Body of pancreas (tissue), 4 donors: ENCODE measurements around the gene UTRN. TPM values are rescaled to one million over a fixed set of nuclear protein-coding genes. Genes with fewer than 3 reads are reported as not detected.

Experiments
- ATAC-seq: fragments of 150-250 bp; one replicate; pipeline ENCODE4 v1.9.1; 2016
- DNase-seq, 4 donors: peaks; one replicate each; pipeline ENCODE4 v3.0.0-alpha.2; 2019
- H3K27ac ChIP-seq, 4 donors: fragments of 200-600 bp; sonication (generic); 1 replicate in 3 of 4; 2 replicates in 1 of 4; pipeline versions ENCODE4 v1.5.1 to v1.6.1; 2016 to 2019; ENCODE audit warnings: mild to moderate bottlenecking in 1 of 4, mixed read lengths in 1 of 4, moderate library complexity in 1 of 4
- H3K27me3 ChIP-seq, 2 donors: fragments of 200-600 bp; sonication (generic); one replicate each; pipeline ENCODE4 v1.6.0; 2016; ENCODE audit warnings: mild to moderate bottlenecking in 1 of 2
- H3K36me3 ChIP-seq, 2 donors: fragments of 200-600 bp; sonication (generic); replicated peaks in 1 of 2; 2 replicates each; pipeline ENCODE4 v1.5.1; 2016; ENCODE audit warnings: low read depth in 2 of 2; ENCODE audit not compliant: insufficient read depth in 1 of 2
- H3K4me1 ChIP-seq: fragments of 200-600 bp; sonication (generic); one replicate; pipeline ENCODE4 v1.6.0; 2016
- H3K4me3 ChIP-seq, 2 donors: fragments of 200-600 bp; sonication (generic); 1 replicate in 1 of 2; 2 replicates in 1 of 2; pipeline ENCODE4 v1.5.1; 2016 to 2019
- H3K9me3 ChIP-seq, 3 donors: fragments of 200-600 bp; sonication (generic); 1 replicate in 2 of 3; 2 replicates in 1 of 3; pipeline ENCODE4 v1.5.1; 2016
- POLR2A ChIP-seq, 3 donors: fragments of 450-650 bp; IDR thresholded peaks; one replicate each; pipeline ENCODE4 v1.6.1; 2016; ENCODE audit warnings: antibody characterized with exemption in 3 of 3, mild to moderate bottlenecking in 2 of 3
- WGBS, 2 donors: methylation state at CpG; one replicate each; pipeline ENCODE4 v1.1.5; 2017; 5-methylcytosine and 5-hydroxymethylcytosine counted together
- intact Hi-C: fragments of 100-400 bp; cut with DNase I; formaldehyde crosslinking; loops from one replicate; pipeline ENCODE4 v1.15.1; 2023
- total RNA-seq, 2 donors: library from RNA; depleted of rRNA; stranded (reverse); fragments of >200 nt; gene quantifications; one replicate each; pipeline ENCODE4 v1.1.0, GENCODE V29; 2016
- TF ChIP-seq, protein P1 (sequence below), 7 experiments: fragments of 450-650 bp in 4 of 7; fragments of 200-600 bp in 3 of 7; sonication (generic) in 3 of 7; IDR thresholded peaks; one replicate each; pipeline ENCODE4 v1.5.1; 2016 to 2019; ENCODE audit warnings: antibody characterized with exemption in 7 of 7

The UTRN gene
- total RNA-seq, 2 donors from 2014 or later, result 112 to 133 TPM

DNA sequence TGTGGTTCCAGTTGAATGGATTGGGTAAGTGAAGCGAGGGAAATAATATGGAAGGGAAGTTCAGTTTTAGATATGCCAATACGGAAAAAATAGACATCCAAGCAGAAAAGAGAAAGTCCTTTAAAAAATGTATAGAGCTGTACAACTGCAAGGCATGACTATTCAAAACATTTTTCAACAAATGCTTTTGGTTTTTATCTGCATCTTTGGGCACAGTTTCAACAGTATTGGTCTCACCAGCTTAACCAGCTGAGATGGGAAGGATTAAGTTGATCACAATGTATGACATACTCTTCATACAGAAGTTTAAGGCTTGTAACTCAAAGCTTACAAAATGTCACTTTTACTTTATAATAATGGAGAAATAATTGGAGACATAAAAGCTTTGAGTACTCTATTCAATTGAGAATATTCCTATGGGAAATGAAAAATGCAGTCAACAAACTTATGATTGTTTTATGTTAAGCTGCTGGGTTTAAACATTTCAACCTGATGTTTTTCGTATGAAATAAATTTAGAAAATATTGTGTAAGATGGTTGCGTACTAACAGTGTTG is 16.3 kb upstream of the UTRN start:
- Histone ChIP-seq H3K9me3 (no peaks in the 10 kb centered on the region), H3K27me3 (no peaks in the 10 kb centered on the region), H3K4me1 (peaks cover 27% of the 10 kb centered on the region), H3K27ac (no peak overlapping the region), H3K4me3 (no peak overlapping the region), H3K36me3 (no peaks in the 10 kb centered on the region)
- TF ChIP-seq POLR2A (IDR thresholded peaks at IDR 0.05), result no peak
- TF ChIP-seq, protein P1, sequence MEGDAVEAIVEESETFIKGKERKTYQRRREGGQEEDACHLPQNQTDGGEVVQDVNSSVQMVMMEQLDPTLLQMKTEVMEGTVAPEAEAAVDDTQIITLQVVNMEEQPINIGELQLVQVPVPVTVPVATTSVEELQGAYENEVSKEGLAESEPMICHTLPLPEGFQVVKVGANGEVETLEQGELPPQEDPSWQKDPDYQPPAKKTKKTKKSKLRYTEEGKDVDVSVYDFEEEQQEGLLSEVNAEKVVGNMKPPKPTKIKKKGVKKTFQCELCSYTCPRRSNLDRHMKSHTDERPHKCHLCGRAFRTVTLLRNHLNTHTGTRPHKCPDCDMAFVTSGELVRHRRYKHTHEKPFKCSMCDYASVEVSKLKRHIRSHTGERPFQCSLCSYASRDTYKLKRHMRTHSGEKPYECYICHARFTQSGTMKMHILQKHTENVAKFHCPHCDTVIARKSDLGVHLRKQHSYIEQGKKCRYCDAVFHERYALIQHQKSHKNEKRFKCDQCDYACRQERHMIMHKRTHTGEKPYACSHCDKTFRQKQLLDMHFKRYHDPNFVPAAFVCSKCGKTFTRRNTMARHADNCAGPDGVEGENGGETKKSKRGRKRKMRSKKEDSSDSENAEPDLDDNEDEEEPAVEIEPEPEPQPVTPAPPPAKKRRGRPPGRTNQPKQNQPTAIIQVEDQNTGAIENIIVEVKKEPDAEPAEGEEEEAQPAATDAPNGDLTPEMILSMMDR (IDR thresholded peaks at IDR 0.05), result no peak
- WGBS, 2 donors, result 84 to 89% methylated on average over 4 of the region's 4 CpGs
- no peak for ATAC-seq
- intact Hi-C loops, result no loop called here
- DNase-seq, result no peak

DNA sequence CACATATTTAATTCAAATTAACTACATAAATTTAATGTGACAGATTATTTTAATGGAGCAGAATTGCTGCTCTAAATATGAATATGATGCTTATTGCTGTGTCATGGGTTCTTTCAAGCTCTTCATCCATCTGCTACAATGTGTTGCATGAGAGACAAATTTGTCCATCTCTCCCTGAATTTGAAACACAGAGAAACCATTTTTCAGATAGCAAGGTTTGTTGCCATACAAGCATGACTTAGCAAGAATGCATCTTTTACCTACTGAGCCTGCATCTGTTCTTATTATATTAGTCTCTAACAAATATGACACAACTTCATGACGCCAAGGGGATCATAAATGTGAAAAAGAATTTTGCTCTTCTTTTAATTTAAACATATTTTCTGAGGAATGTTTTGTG is 8.0 kb upstream of the UTRN start:
- intact Hi-C loops, result no loop called here
- DNase-seq (no peak), ATAC-seq (no peak)
- H3K4me1 ChIP-seq, result no peaks in the 10 kb centered on the region
- H3K27me3 ChIP-seq, result no peaks in the 10 kb centered on the region
- H3K27ac ChIP-seq, result no peak overlapping the region
- no peak overlapping the region for H3K4me3 ChIP-seq
- no peaks in the 10 kb centered on the region for H3K36me3 ChIP-seq
- TF ChIP-seq POLR2A (IDR thresholded peaks at IDR 0.05), result no peak
- TF ChIP-seq, protein P1 (IDR thresholded peaks at IDR 0.05), result no peak
- no peaks in the 10 kb centered on the region for H3K9me3 ChIP-seq
- WGBS, 2 donors, result 92 to 96% methylated on average over 1 of the region's 1 CpG

DNA sequence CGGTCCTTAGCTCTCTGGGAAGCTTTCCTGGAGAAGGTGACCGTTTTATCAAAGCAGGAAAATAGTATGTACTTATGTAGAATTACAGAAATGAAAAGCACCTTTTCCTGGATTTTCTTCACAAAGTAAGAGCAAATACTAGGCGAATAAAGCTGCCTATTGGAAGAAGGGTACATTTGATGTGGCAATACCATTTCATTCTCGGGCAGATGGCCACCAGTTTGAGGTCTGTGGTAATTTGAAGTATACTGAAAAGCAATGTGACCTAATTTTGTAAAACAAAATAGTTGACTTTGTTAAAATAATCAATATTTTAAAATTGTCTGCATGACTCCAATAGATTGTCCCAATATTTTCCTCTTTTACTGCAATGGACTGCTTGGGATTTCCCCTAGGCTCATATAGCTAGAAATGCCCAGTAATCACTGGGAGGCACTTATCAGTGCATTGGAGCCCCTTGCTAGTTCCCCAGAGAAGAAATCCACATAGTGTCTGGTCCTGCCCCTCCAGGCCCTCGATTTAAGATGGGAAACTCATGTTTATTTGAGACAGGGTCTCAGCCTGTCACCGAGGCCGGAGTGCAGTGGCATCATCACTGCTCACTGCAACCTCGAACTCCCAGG is 7.4 kb upstream of the UTRN start:
- Histone ChIP-seq H3K4me1 (peaks cover under 1% of the 10 kb centered on the region), H3K9me3 (no peaks in the 10 kb centered on the region), H3K27ac (no peak overlapping the region), H3K4me3 (no peak overlapping the region), H3K36me3 (no peaks in the 10 kb centered on the region), H3K27me3 (no peaks in the 10 kb centered on the region)
- WGBS, 2 donors, result 86 to 89% methylated on average over 8 of the region's 8 CpGs
- DNase-seq (no peak), ATAC-seq (no peak)
- TF ChIP-seq, protein P1 (IDR thresholded peaks at IDR 0.05), result no peak
- TF ChIP-seq POLR2A (IDR thresholded peaks at IDR 0.05), result no peak
- intact Hi-C loops, result no loop called here

DNA sequence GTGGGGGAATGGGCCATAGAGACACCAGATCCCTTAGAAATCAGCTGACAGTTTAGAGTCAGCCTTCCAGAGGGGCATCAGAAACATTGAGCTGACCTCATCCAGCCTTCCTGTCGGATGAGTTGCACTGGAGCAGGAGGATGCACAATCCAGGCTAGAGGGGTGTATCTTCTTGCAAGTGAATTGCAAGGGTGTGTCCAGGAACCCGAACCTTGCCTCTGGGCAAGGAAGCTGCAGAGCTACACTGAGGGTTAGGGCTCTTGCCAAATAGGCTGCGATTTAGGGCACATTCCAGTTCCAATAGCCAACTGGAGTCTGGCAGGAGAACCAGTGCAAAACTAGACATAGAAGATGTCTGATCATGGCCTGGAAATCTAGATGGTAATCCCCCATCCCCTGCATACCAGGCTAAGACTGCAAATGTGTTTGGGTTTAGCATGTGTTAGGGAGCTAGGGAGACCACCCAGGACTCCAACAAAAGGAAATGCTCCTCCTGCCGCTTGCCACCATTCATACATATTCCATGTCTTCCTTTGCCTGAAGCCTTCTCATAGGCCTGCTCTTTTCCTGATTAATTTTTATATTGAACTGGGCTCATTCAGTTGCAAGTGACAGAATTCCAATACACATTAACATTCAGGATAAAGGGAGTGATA is 6.3 kb upstream of the UTRN start:
- no peak for ATAC-seq
- intact Hi-C loops, result no loop called here
- Histone ChIP-seq H3K27ac (no peak overlapping the region), H3K27me3 (no peaks in the 10 kb centered on the region), H3K9me3 (no peaks in the 10 kb centered on the region), H3K36me3 (no peaks in the 10 kb centered on the region), H3K4me3 (no peak overlapping the region), H3K4me1 (peaks cover 11% of the 10 kb centered on the region)
- DNase-seq, result no peak
- TF ChIP-seq POLR2A (IDR thresholded peaks at IDR 0.05), result no peak
- TF ChIP-seq, protein P1 (IDR thresholded peaks at IDR 0.05), result no peak
- WGBS, 2 donors, result 74 to 89% methylated on average over 3 to 4 of the region's 4 CpGs
